PC-3 (cell line): Measurements from ENCODE around the gene LRCH4. TPM values are rescaled to one million over a fixed set of nuclear protein-coding genes. Genes with fewer than 3 reads are reported as not detected.

Experiments used
- ATAC-seq: fragments of 200-7000 bp; cut with Tn5 transposase; 2 replicates; pipeline ENCODE4 v1.9.1; 2020; ENCODE audit warnings: mild to moderate bottlenecking, moderate library complexity
- BruUV-seq: library from RNA; stranded (reverse); fragments of 400-500 nt; replicated peaks from 2 replicates; lab custom pipeline; 2021; lab: Mats Ljungman, UMichigan
- CTCF ChIA-PET: fragments of 300-600 bp; sonication (Branson Sonifier 250); formaldehyde crosslinking; loops from one replicate; lab custom pipeline; 2022; ENCODE audit warnings: antibody characterized with exemption; lab: Charles Lee
- POLR2A ChIA-PET: fragments of 300-600 bp; sonication (Branson Sonifier 250); formaldehyde crosslinking; loops from one replicate; lab custom pipeline; 2022; ENCODE audit warnings: antibody characterized with exemption; ENCODE audit not compliant: unreplicated experiment; lab: Charles Lee
- DNase-seq: peaks from one replicate; pipeline ENCODE4 v3.0.0-alpha.2; 2015
- H2AFZ ChIP-seq: fragments of 300-600 bp; sonication (generic); 2 replicates; pipeline ENCODE4 v1.6.0; 2016; ENCODE audit warnings: antibody characterized with exemption, low read length
- H3F3A ChIP-seq: fragments of 300-600 bp; sonication (generic); one replicate; pipeline ENCODE4 v1.6.0; 2017; ENCODE audit warnings: antibody characterized with exemption, low read length, control low read depth, mild to moderate bottlenecking; ENCODE audit not compliant: unreplicated experiment
- H3K27ac ChIP-seq: fragments of 300-600 bp; sonication (generic); 2 replicates; pipeline ENCODE4 v1.5.1; 2016; ENCODE audit warnings: mild to moderate bottlenecking, low read length
- H3K27me3 ChIP-seq: fragments of 300-600 bp; sonication (generic); 2 replicates; pipeline ENCODE4 v1.6.1; 2016; ENCODE audit warnings: low read length, mixed read lengths
- H3K36me3 ChIP-seq: fragments of 300-600 bp; sonication (generic); 2 replicates; pipeline ENCODE4 v1.6.1; 2016; ENCODE audit warnings: low read depth, mixed run types, low read length, mixed read lengths
- H3K4me1 ChIP-seq: fragments of 300-600 bp; sonication (generic); 2 replicates; pipeline ENCODE4 v1.5.1; 2016; ENCODE audit warnings: low read length; ENCODE audit not compliant: insufficient read depth
- H3K4me2 ChIP-seq: fragments of 300-600 bp; sonication (generic); 2 replicates; pipeline ENCODE4 v1.6.0; 2016; ENCODE audit warnings: low read length
- H3K4me3 ChIP-seq: fragments of 300-600 bp; sonication (generic); 2 replicates; pipeline ENCODE4 v1.5.1; 2016; ENCODE audit warnings: mild to moderate bottlenecking, low read length, mixed read lengths
- H3K79me2 ChIP-seq: fragments of 300-600 bp; sonication (generic); 2 replicates; pipeline ENCODE4 v1.6.1; 2017; ENCODE audit warnings: low read length, mixed read lengths
- H3K9ac ChIP-seq: fragments of 300-600 bp; sonication (generic); 2 replicates; pipeline ENCODE4 v1.6.0; 2016; ENCODE audit warnings: mild to moderate bottlenecking, low read length
- H3K9me2 ChIP-seq: fragments of 300-600 bp; sonication (generic); replicated peaks from 2 replicates; pipeline ENCODE4 v1.6.1; 2016; ENCODE audit warnings: mixed run types, low read length, mixed read lengths
- H3K9me3 ChIP-seq: fragments of 300-600 bp; sonication (generic); 2 replicates; pipeline ENCODE4 v1.6.1; 2016; ENCODE audit warnings: low read length, mixed read lengths
- H4K20me1 ChIP-seq: fragments of 300-600 bp; sonication (generic); 2 replicates; pipeline ENCODE4 v1.6.1; 2016; ENCODE audit warnings: low read length, mixed read lengths
- CTCF ChIP-seq: fragments of 300-600 bp; sonication (generic); conservative IDR thresholded peaks from 2 replicates; pipeline ENCODE4 v1.5.1; 2017; ENCODE audit warnings: antibody characterized with exemption, low read depth, mild to moderate bottlenecking, low read length
- EZH2 ChIP-seq: fragments of 300-600 bp; sonication (generic); IDR thresholded peaks from one replicate; pipeline ENCODE4 v1.6.1; 2017; ENCODE audit warnings: antibody characterized with exemption, mild to moderate bottlenecking, low read length; ENCODE audit not compliant: unreplicated experiment
- EZH2phosphoT487 ChIP-seq: fragments of 300-600 bp; sonication (generic); IDR thresholded peaks from 2 replicates; pipeline ENCODE4 v1.6.1; 2018; ENCODE audit warnings: mild to moderate bottlenecking, antibody characterized with exemption, low read length, borderline replicate concordance
- intact Hi-C: fragments of 100-400 bp; cut with micrococcal nuclease; formaldehyde crosslinking; loops from 2 replicates; pipeline ENCODE4 v1.9.0; 2023
- total RNA-seq: library from RNA; depleted of rRNA; stranded (reverse); fragments of >200 nt; gene quantifications from 2 replicates; pipeline ENCODE4 v1.2.3, GENCODE V29; 2014

LRCH4 gene
- total RNA-seq, 1 experiment from 2014 or later = 15.6 TPM

GRCh38 chr7:100540073-100540723 lies 45.7 kb downstream of the LRCH4 start:
- no peaks in the 10 kb centered on the region for H3K36me3 ChIP-seq
- peak; percentile 10 for DNase-seq
- H3K4me2 ChIP-seq = peak overlapping the region; percentile 96
- POLR2A ChIA-PET = interaction anchor here (0.6 kb wide), 1 partner anchor 49 kb away, joined by 17 read pairs; no protein-coding TSS in a partner anchor
- no peaks in the 10 kb centered on the region for H3K9me3 ChIP-seq
- no peak for ATAC-seq
- H2AFZ ChIP-seq = peak overlapping the region; percentile 29; the same call in 1 of the 2 replicates
- H3K9me2 ChIP-seq = no peaks in the 10 kb centered on the region
- no peak overlapping the region for H3K9ac ChIP-seq
- H3K4me3 ChIP-seq = peak overlapping the region; percentile 78
- intact Hi-C loops = no loop called here
- no peaks in the 10 kb centered on the region for H3K27me3 ChIP-seq
- H3K27ac ChIP-seq = no peak overlapping the region
- no peaks in the 10 kb centered on the region for H4K20me1 ChIP-seq
- peaks cover 5% of the 10 kb centered on the region for H3F3A ChIP-seq
- CTCF ChIA-PET = no interaction called here
- BruUV-seq = TSS peak; percentile 24
- peaks cover 26% of the 10 kb centered on the region for H3K4me1 ChIP-seq
- TF ChIP-seq EZH2 (no peak), EZH2phosphoT487 (no peak), CTCF (no peak)
- H3K79me2 ChIP-seq = peaks cover 41% of the 10 kb centered on the region

- Histone ChIP-seq H3K4me3 (peak overlapping the region; percentile 78), H3K9ac (peak overlapping the region; percentile 31; the same call in 1 of the 2 replicates), H3K4me1 (peaks cover 20% of the 10 kb centered on the region), H3F3A (no peaks in the 10 kb centered on the region), H4K20me1 (no peaks in the 10 kb centered on the region), H3K9me2 (no peaks in the 10 kb centered on the region), H3K4me2 (peak overlapping the region; percentile 96), H3K27me3 (no peaks in the 10 kb centered on the region), H3K27ac (no peak overlapping the region), H2AFZ (peak overlapping the region; percentile 86), H3K79me2 (peaks cover 41% of the 10 kb centered on the region), H3K9me3 (no peaks in the 10 kb centered on the region), H3K36me3 (no peaks in the 10 kb centered on the region)
- no peak for DNase-seq
- ChIA-PET CTCF (interaction anchor here (0.6 to 1.4 kb wide), 2 partner anchors 20 to 56 kb away, joined by 5 to 13 read pairs; partner anchors contain the start of gene NYAP1), POLR2A (interaction anchor here (0.6 to 0.7 kb wide), 2 partner anchors 380 to 1925 kb away, joined by 3 to 6 read pairs; partner anchors contain the start of gene LRWD1)
- TF ChIP-seq EZH2 (no peak), CTCF (no peak), EZH2phosphoT487 (no peak)
- intact Hi-C loops = loop anchor here (2.0 kb wide), 1 partner anchor 61 kb away; the partner anchor contains the start of gene TSC22D4
- peak; percentile 6 for ATAC-seq
- BruUV-seq = no TSS peak
Observed at GRCh38 chr7:100539436-100540006, 46.4 kb downstream of the LRCH4 start.
